MCF 10A (cell line): ENCODE data around the gene TNNC1. TPM values are rescaled to one million over a fixed set of nuclear protein-coding genes. Genes with fewer than 3 reads are reported as not detected.

Experiments
- BruUV-seq: library from RNA; stranded (reverse); fragments of 400-500 nt; replicated peaks from 2 replicates; lab custom pipeline; 2021; lab: Mats Ljungman, UMichigan
- CTCF ChIA-PET: fragments of 300-600 bp; sonication (Branson Sonifier 250); formaldehyde crosslinking; extraction: SDS; loops from one replicate; lab custom pipeline; 2021; ENCODE audit warnings: antibody characterized with exemption, inconsistent platforms; lab: Yijun Ruan, JAX
- POLR2A ChIA-PET: fragments of 300-600, 350-650 bp; sonication (Branson Sonifier 250); formaldehyde crosslinking; extraction: SDS; loops from one replicate; lab custom pipeline; 2020; ENCODE audit warnings: antibody characterized with exemption, inconsistent platforms; lab: Yijun Ruan, JAX
- DNase-seq: peaks from one replicate; pipeline ENCODE4 v3.0.0-alpha.2; 2018; ENCODE audit not compliant: unreplicated experiment
- H3K27ac Mint-ChIP-seq: one replicate; pipeline ENCODE4 v1.8.0; 2022; ENCODE audit warnings: mild to moderate bottlenecking, low read depth, mixed read lengths; ENCODE audit not compliant: unreplicated experiment
- H3K27me3 Mint-ChIP-seq: one replicate; pipeline ENCODE4 v1.8.0; 2022; ENCODE audit warnings: mixed read lengths; ENCODE audit not compliant: insufficient read depth, unreplicated experiment
- H3K36me3 Mint-ChIP-seq: one replicate; pipeline ENCODE4 v1.8.0; 2022; ENCODE audit warnings: mild to moderate bottlenecking, moderate library complexity, mixed read lengths; ENCODE audit not compliant: insufficient read depth, unreplicated experiment
- H3K4me1 Mint-ChIP-seq: one replicate; pipeline ENCODE4 v1.8.0; 2022; ENCODE audit warnings: mixed read lengths; ENCODE audit not compliant: insufficient read depth, unreplicated experiment
- H3K4me3 Mint-ChIP-seq: one replicate; pipeline ENCODE4 v1.8.0; 2022; ENCODE audit warnings: mild to moderate bottlenecking, moderate library complexity, mixed read lengths; ENCODE audit not compliant: unreplicated experiment
- H3K9me3 Mint-ChIP-seq: one replicate; pipeline ENCODE4 v1.8.0; 2022; ENCODE audit warnings: mixed read lengths; ENCODE audit not compliant: unreplicated experiment
- intact Hi-C: fragments of 100-400 bp; cut with micrococcal nuclease; formaldehyde crosslinking; loops from 2 replicates; pipeline ENCODE4 v1.14.1; 2022
- total RNA-seq: library from RNA; stranded (reverse); gene quantifications from 2 replicates; pipeline ENCODE4 v1.2.3, GENCODE V29; 2022
- TF ChIP-seq, protein P1 (sequence below): fragments of 200-600 bp; IDR thresholded peaks from one replicate; pipeline ENCODE4 v1.8.0; 2022; ENCODE audit warnings: antibody characterized with exemption, mild to moderate bottlenecking; ENCODE audit not compliant: unreplicated experiment

The TNNC1 gene
- total RNA-seq, 1 experiment from 2014 or later = 0.61 TPM

DNA sequence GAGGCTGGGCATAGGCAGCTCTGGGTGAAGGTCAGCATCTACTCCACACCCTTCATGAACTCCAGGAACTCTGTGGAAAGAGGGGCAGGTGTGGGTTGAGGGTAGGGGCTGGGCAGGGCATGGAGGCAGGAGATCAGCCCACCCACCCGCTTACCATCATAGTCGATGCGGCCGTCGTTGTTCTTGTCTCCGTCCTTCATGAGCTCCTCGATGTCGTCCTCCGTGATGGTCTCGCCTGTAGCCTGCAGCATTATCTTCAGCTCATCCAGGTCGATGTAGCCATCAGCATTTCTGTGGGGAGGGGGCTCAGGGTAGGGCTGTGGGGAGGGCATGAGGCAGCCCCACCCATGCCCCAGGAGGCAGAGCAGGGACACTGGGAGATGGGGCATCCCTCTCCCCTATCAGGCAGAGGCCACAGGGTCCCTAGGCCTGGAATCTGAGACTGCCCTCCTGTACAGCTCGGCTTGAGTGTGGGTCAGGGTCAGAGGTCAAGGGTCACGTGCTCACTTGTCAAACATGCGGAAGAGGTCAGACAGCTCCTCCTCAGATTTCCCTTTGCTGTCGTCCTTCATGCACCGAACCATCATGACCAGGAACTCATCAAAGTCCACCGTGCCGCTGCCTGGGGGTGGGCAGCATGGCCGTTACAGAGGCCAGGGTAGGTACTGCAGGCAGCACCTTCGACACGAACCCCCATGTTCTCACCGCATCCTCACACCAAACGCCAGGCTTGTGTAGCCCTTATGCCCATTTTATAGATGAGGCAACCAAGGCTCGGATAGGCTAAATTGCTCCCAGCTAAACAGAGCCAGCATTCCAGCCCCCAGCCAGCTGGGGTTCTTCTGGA lies 2.4 kb downstream of the TNNC1 start:
- no TSS peak for BruUV-seq
- Mint-ChIP-seq H3K27ac (no peak overlapping the region), H3K27me3 (no peaks in the 10 kb centered on the region), H3K9me3 (no peaks in the 10 kb centered on the region), H3K4me1 (peaks cover 13% of the 10 kb centered on the region), H3K36me3 (peaks cover 6% of the 10 kb centered on the region), H3K4me3 (no peak overlapping the region)
- DNase-seq = no peak
- POLR2A ChIA-PET = no interaction called here
- TF ChIP-seq, protein P1, sequence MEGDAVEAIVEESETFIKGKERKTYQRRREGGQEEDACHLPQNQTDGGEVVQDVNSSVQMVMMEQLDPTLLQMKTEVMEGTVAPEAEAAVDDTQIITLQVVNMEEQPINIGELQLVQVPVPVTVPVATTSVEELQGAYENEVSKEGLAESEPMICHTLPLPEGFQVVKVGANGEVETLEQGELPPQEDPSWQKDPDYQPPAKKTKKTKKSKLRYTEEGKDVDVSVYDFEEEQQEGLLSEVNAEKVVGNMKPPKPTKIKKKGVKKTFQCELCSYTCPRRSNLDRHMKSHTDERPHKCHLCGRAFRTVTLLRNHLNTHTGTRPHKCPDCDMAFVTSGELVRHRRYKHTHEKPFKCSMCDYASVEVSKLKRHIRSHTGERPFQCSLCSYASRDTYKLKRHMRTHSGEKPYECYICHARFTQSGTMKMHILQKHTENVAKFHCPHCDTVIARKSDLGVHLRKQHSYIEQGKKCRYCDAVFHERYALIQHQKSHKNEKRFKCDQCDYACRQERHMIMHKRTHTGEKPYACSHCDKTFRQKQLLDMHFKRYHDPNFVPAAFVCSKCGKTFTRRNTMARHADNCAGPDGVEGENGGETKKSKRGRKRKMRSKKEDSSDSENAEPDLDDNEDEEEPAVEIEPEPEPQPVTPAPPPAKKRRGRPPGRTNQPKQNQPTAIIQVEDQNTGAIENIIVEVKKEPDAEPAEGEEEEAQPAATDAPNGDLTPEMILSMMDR = no peak
- CTCF ChIA-PET = interaction anchor here (0.5 to 2.0 kb wide), 4 partner anchors 23 to 554 kb away, joined by 3 to 14 read pairs (median 4); no protein-coding TSS in a partner anchor
- intact Hi-C loops = no loop called here

DNA sequence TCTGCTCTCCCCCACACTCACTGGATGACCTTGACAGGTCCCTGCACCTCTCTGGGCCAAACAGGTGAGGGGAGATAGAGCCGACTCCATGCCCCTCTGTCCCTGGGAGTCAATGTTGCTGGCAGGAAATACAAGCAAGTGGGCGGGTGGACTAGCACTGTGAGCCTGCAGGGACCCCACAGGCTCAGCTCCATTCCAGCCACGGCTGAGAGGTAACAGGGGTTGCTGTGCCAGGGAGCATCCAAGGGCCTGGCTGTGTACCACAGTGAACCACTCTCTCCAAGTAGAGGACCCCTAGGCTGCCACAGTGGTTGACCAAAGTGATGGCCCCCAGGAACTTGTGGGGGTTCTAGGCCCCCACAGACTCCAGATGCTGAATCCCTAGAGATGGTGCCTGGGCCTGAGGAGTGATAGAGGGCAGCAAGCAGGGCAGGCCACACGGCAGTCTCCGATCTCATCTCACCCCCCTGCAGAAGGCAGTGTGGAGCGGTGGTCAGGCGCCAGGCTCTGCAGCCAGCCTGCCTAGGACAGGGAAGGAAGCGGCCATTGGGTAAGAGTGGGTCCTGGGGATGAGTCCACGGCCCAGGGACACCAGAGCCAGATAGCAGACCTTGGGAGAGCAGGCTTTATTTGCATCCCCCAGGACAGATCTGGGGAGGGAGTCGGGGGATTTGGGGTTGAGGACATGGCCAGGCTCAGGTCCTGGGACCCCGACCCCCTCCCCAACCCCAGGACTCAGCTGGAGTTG lies 3.2 kb downstream of the TNNC1 start:
- H3K27ac Mint-ChIP-seq = no peak overlapping the region
- ChIA-PET POLR2A (interaction anchor here (0.8 to 2.0 kb wide), 2 partner anchors 23 to 444 kb away, joined by 3 to 6 read pairs; no protein-coding TSS in a partner anchor), CTCF (interaction anchor here (0.5 to 8.3 kb wide), 6 partner anchors 21 to 594 kb away, joined by 3 to 278 read pairs (median 3); no protein-coding TSS in a partner anchor)
- no peak for DNase-seq
- no peaks in the 10 kb centered on the region for H3K9me3 Mint-ChIP-seq
- peaks cover 6% of the 10 kb centered on the region for H3K36me3 Mint-ChIP-seq
- no peak overlapping the region for H3K4me3 Mint-ChIP-seq
- no peaks in the 10 kb centered on the region for H3K27me3 Mint-ChIP-seq
- peaks cover 6% of the 10 kb centered on the region for H3K4me1 Mint-ChIP-seq
- TF ChIP-seq, protein P1 = no peak
- no TSS peak for BruUV-seq
- intact Hi-C loops = no loop called here

DNA sequence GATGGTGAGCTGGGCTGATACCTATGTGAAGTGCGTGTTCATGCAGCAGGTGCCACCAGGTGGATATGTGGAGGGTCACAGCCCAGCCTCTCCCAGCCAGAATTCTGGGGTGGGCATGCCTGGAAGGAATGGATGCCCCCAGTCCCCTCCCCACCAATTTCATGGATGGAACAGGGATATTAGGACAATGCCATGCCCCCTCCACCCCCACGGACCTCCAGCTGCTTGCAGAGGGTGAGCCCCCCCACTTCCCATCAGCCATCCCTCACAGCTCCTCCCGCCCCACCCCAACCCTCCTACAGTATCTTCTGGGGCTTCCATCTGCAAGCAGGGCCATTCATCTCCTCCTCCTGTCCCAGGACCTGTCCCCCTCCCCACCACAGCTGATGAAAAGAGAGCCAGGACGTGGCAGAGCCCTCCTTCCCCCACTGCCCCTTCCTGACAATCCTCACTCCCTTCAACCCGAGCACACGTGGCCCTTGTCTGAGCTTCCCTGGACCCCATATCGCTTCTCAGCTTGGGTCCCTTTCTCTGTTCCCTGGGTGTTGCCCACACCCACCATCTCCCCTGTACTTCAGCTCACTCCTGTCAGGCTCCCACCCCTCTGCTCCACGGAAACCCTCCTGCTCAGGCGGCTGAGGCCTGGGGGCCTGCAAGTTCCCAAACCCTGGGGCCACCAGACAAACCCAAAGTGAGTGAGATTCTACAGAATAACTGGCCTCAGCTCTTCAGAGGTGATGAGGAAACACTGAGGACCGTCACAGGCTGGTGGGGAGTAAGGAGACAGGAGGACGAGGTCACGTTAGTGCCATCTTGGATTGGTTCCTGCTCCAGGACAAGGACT lies 6.1 kb downstream of the TNNC1 start:
- no peak overlapping the region for H3K4me3 Mint-ChIP-seq
- no peaks in the 10 kb centered on the region for H3K9me3 Mint-ChIP-seq
- TF ChIP-seq, protein P1 = no peak
- no peaks in the 10 kb centered on the region for H3K4me1 Mint-ChIP-seq
- H3K27ac Mint-ChIP-seq = no peak overlapping the region
- peaks cover 6% of the 10 kb centered on the region for H3K36me3 Mint-ChIP-seq
- no peak for DNase-seq
- ChIA-PET POLR2A (interaction anchor here (0.7 to 1.5 kb wide), 6 partner anchors 9 to 159 kb away, joined by 3 to 6 read pairs (median 4); no protein-coding TSS in a partner anchor), CTCF (interaction anchor here (0.5 to 8.3 kb wide), 20 partner anchors 9 to 660 kb away, joined by 3 to 278 read pairs (median 4); partner anchors contain the start of gene UQCC5)
- no peaks in the 10 kb centered on the region for H3K27me3 Mint-ChIP-seq
- no TSS peak for BruUV-seq
- intact Hi-C loops = loop anchor here (1.0 to 10.0 kb wide), 3 partner anchors 19 to 213 kb away; partner anchors contain the start of gene TWF2
